NCI-H128 (cell line): Measurements from ENCODE around the gene TM2D3.

Experiments used
- DNase-seq: peaks from one replicate; lab custom pipeline; 2025; ENCODE audit not compliant: unreplicated experiment; lab: John Stamatoyannopoulos, UW

The TM2D3 gene

GRCh38 chr15:101625184-101625583 is 27.0 kb downstream of the TM2D3 start:
- DNase-seq = no peak

GRCh38 chr15:101623367-101624304 is 28.5 kb downstream of the TM2D3 start:
- DNase-seq = no peak

- DNase-seq = no peak
Measured at GRCh38 chr15:101621961-101622360, 30.2 kb downstream of the TM2D3 start.

GRCh38 chr15:101620671-101621070 is 31.5 kb downstream of the TM2D3 start:
- DNase-seq = no peak

- no peak for DNase-seq
Measured at GRCh38 chr15:101619615-101619865, 32.6 kb downstream of the TM2D3 start.

- no peak for DNase-seq
Measured at GRCh38 chr15:101618851-101619614, 33.1 kb downstream of the TM2D3 start.

- DNase-seq = no peak
Measured at GRCh38 chr15:101618076-101618475, 34.1 kb downstream of the TM2D3 start.

GRCh38 chr15:101617390-101617965 is 34.7 kb downstream of the TM2D3 start:
- no peak for DNase-seq

- DNase-seq = peak; percentile 50
Measured at GRCh38 chr15:101615986-101616848, 36.0 kb downstream of the TM2D3 start.

- no peak for DNase-seq
Measured at GRCh38 chr15:101615414-101615985, 36.7 kb downstream of the TM2D3 start.

GRCh38 chr15:101614761-101615160 is 37.4 kb downstream of the TM2D3 start:
- DNase-seq = no peak

- DNase-seq = no peak
Measured at GRCh38 chr15:101614001-101614585, 38.1 kb downstream of the TM2D3 start.

GRCh38 chr15:101613130-101614000 is 38.8 kb downstream of the TM2D3 start:
- DNase-seq = peak; percentile 52

GRCh38 chr15:101612676-101613075 is 39.5 kb downstream of the TM2D3 start:
- no peak for DNase-seq

GRCh38 chr15:101611580-101612299 is 40.4 kb downstream of the TM2D3 start:
- DNase-seq = no peak

- no peak for DNase-seq
Measured at GRCh38 chr15:101611007-101611406, 41.2 kb downstream of the TM2D3 start.

GRCh38 chr15:101610611-101611000 is 41.6 kb downstream of the TM2D3 start:
- no peak for DNase-seq

- DNase-seq = no peak
Measured at GRCh38 chr15:101609742-101610610, 42.2 kb downstream of the TM2D3 start.
